CD14-positive monocyte (primary cell): ENCODE data around the gene S100A14. TPM values are rescaled to one million over a fixed set of nuclear protein-coding genes. Genes with fewer than 3 reads are reported as not detected.

Source experiments
- DNase-seq, 3 donors: peaks; one replicate each; pipeline ENCODE4 v3.0.0-alpha.2; 2011 to 2022
- H2AFZ ChIP-seq: 2 replicates; pipeline ENCODE4 v1.6.0; 2012; ENCODE audit warnings: mild to moderate bottlenecking, low read depth, low read length, inconsistent platforms; ENCODE audit not compliant: insufficient read depth, poor library complexity, severe bottlenecking
- H3K27ac ChIP-seq, 2 donors: 1 replicate in 1 of 2; 2 replicates in 1 of 2; pipeline ENCODE4 v1.5.1; 2012 to 2013; ENCODE audit warnings: low read length in 2 of 2, control low read depth in 1 of 2, inconsistent platforms in 1 of 2, low read depth in 1 of 2, mild to moderate bottlenecking in 1 of 2
- H3K27me3 ChIP-seq, 2 donors: one replicate each; pipeline versions ENCODE4 v1.6.0 to v1.6.1; 2011 to 2013; ENCODE audit warnings: low read length in 2 of 2; ENCODE audit not compliant: control insufficient read depth in 2 of 2, insufficient read depth in 2 of 2
- H3K36me3 ChIP-seq, 2 donors: replicated peaks in 1 of 2; 1 replicate in 1 of 2; 2 replicates in 1 of 2; pipeline versions ENCODE4 v1.5.1 to v1.6.1; 2012 to 2013; ENCODE audit warnings: low read length in 2 of 2, control low read depth in 1 of 2, inconsistent platforms in 1 of 2, mild to moderate bottlenecking in 1 of 2; ENCODE audit not compliant: insufficient read depth in 2 of 2, control insufficient read depth in 1 of 2
- H3K4me1 ChIP-seq, 2 donors: 1 replicate in 1 of 2; 2 replicates in 1 of 2; pipeline versions ENCODE4 v1.5.1 to v1.6.1; 2012 to 2013; ENCODE audit warnings: low read length in 2 of 2, control low read depth in 1 of 2, inconsistent platforms in 1 of 2, mild to moderate bottlenecking in 1 of 2, moderate library complexity in 1 of 2; ENCODE audit not compliant: insufficient read depth in 2 of 2, control insufficient read depth in 1 of 2
- H3K4me2 ChIP-seq: replicated peaks from 2 replicates; pipeline ENCODE3; 2012; ENCODE audit warnings: low read length, moderate library complexity, mild to moderate bottlenecking; ENCODE audit not compliant: poor library complexity, severe bottlenecking; ENCODE audit errors: extremely low read depth
- H3K4me3 ChIP-seq, 3 experiments: fragments of 200-600 bp in 1 of 3; sonication (generic) in 1 of 3; replicated peaks in 1 of 3; 1 replicate in 2 of 3; 2 replicates in 1 of 3; pipeline ENCODE4 v1.5.1; 2011 to 2013; ENCODE audit warnings: low read length in 3 of 3, mild to moderate bottlenecking in 3 of 3, control low read depth in 2 of 3, low read depth in 2 of 3, inconsistent platforms in 1 of 3, moderate library complexity in 1 of 3
- H3K79me2 ChIP-seq: 2 replicates; pipeline ENCODE4 v1.6.0; 2012; ENCODE audit warnings: mild to moderate bottlenecking, control low read depth, inconsistent platforms, low read length, moderate library complexity; ENCODE audit not compliant: insufficient read depth
- H3K9ac ChIP-seq: 2 replicates; pipeline ENCODE4 v1.6.0; 2017; ENCODE audit warnings: low read length, mild to moderate bottlenecking; ENCODE audit not compliant: insufficient read depth, poor library complexity, severe bottlenecking
- H3K9me3 ChIP-seq, 2 donors: replicated peaks in 1 of 2; 1 replicate in 1 of 2; 2 replicates in 1 of 2; pipeline versions ENCODE4 v1.5.1 to v1.6.1; 2012 to 2013; ENCODE audit warnings: low read length in 2 of 2, control low read depth in 1 of 2; ENCODE audit not compliant: control insufficient read depth in 1 of 2, insufficient read depth in 1 of 2
- H4K20me1 ChIP-seq: 2 replicates; pipeline ENCODE4 v1.6.0; 2012; ENCODE audit warnings: mild to moderate bottlenecking, low read length, control low read depth, moderate library complexity; ENCODE audit not compliant: insufficient read depth
- H3K27ac Mint-ChIP-seq, 7 donors: one replicate each; pipeline ENCODE4 v1.8.0; 2020; ENCODE audit warnings: mild to moderate bottlenecking in 7 of 7, mixed read lengths in 7 of 7, moderate library complexity in 6 of 7, inconsistent platforms in 2 of 7
- H3K27me3 Mint-ChIP-seq, 3 donors: one replicate each; pipeline ENCODE4 v1.8.0; 2021 to 2022; ENCODE audit warnings: low read depth in 3 of 3, mild to moderate bottlenecking in 3 of 3, mixed read lengths in 3 of 3, moderate library complexity in 3 of 3, inconsistent platforms in 1 of 3
- H3K36me3 Mint-ChIP-seq, 2 donors: one replicate each; pipeline ENCODE4 v1.8.0; 2020; ENCODE audit warnings: mixed read lengths in 2 of 2, inconsistent platforms in 1 of 2, mild to moderate bottlenecking in 1 of 2
- H3K4me1 Mint-ChIP-seq: one replicate; pipeline ENCODE4 v1.8.0; 2020; ENCODE audit warnings: mild to moderate bottlenecking, mixed read lengths
- H3K4me3 Mint-ChIP-seq, 2 donors: one replicate each; pipeline ENCODE4 v1.8.0; 2020; ENCODE audit warnings: mild to moderate bottlenecking in 2 of 2, mixed read lengths in 2 of 2, moderate library complexity in 1 of 2
- H3K9me3 Mint-ChIP-seq, 7 donors: one replicate each; pipeline ENCODE4 v1.8.0; 2020 to 2022; ENCODE audit warnings: mixed read lengths in 7 of 7, mild to moderate bottlenecking in 6 of 7, moderate library complexity in 6 of 7, inconsistent platforms in 2 of 7
- WGBS: methylation state at CpG from one replicate; pipeline ENCODE4 v1.1.5; 2013; ENCODE audit warnings: missing lambda C conversion rate; ENCODE audit not compliant: insufficient coverage; 5-methylcytosine and 5-hydroxymethylcytosine counted together
- intact Hi-C, 2 donors: fragments of 100-400 bp; cut with micrococcal nuclease; formaldehyde crosslinking; loops; one replicate each; pipeline versions ENCODE4 v1.15.0 to v1.15.1; 2023
- polyA plus RNA-seq, 3 donors: library from polyadenylated mRNA; depleted of rRNA in 1 of 3; unstranded in 2 of 3; stranded (reverse) in 1 of 3; fragments of 300-500 nt in 2 of 3; fragments of >200 nt in 1 of 3; fragmentation: Illumina TruSeq in 2 of 3; gene quantifications; 1 replicate in 2 of 3; 2 replicates in 1 of 3; pipeline ENCODE4 v1.2.3, GENCODE V29; 2012 to 2021
- TF ChIP-seq, protein P1 (sequence below): fragments of 200-600 bp; IDR thresholded peaks from one replicate; pipeline ENCODE4 v1.8.0; 2022; ENCODE audit warnings: antibody characterized with exemption, mild to moderate bottlenecking

The S100A14 gene
- polyA plus RNA-seq, 3 donors, result 0.08 TPM; not detected in 2

DNA sequence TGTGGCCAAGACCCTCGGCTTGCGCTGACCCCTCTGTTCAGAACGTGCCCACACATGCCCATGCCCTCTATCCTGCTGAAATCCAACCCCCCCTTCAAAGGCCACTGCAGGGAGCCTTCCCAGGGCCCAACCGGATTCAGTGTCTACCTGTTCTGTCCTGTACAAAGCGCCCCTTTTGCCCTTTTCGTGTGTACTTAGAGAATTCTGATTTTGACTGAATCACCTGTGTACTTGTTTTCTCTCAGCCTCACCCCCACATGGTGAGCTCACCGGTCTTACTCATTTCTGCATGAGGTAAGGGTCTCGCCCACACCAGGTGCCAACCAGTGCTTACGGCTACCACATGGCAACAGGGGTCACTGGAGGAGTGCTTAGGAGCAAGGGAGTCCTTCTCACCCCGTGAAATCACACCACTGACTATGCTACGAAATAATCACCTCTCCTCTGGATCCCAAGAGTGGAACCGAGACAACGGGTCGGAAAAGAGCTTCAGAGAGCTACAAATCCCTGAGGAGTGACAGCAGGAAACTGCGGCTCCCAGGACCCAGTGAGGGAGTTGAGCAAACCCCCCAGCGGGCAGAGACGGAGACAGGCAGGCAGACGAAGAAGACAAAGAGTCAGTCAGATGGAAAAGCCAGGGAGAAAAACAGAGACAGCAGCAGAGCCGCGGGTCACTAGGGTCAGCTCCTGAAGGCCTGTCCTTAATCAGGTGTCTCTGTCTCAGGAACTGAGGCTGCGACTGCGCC lies 48.3 kb downstream of the S100A14 start:
- H3K36me3 Mint-ChIP-seq, result peaks cover 0 to 5% of the 10 kb centered on the region in 2 donors
- peak overlapping the region in 1 of 3 experiments; percentile 52 for H3K4me3 ChIP-seq
- H3K79me2 ChIP-seq, result peaks cover 13% of the 10 kb centered on the region
- peak overlapping the region; percentile 97 to 100 for H3K27ac ChIP-seq
- TF ChIP-seq, protein P1, sequence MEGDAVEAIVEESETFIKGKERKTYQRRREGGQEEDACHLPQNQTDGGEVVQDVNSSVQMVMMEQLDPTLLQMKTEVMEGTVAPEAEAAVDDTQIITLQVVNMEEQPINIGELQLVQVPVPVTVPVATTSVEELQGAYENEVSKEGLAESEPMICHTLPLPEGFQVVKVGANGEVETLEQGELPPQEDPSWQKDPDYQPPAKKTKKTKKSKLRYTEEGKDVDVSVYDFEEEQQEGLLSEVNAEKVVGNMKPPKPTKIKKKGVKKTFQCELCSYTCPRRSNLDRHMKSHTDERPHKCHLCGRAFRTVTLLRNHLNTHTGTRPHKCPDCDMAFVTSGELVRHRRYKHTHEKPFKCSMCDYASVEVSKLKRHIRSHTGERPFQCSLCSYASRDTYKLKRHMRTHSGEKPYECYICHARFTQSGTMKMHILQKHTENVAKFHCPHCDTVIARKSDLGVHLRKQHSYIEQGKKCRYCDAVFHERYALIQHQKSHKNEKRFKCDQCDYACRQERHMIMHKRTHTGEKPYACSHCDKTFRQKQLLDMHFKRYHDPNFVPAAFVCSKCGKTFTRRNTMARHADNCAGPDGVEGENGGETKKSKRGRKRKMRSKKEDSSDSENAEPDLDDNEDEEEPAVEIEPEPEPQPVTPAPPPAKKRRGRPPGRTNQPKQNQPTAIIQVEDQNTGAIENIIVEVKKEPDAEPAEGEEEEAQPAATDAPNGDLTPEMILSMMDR, result no peak
- H3K9ac ChIP-seq, result peak overlapping the region; percentile 24
- peak overlapping the region; percentile 48 to 100 (median 94) for H3K27ac Mint-ChIP-seq
- no peaks in the 10 kb centered on the region for H3K27me3 ChIP-seq
- no peaks in the 10 kb centered on the region for H3K9me3 ChIP-seq
- peak overlapping the region; percentile 59 for H3K4me2 ChIP-seq
- DNase-seq, result no peak
- 93% methylated on average over 18 of the region's 22 CpGs for WGBS
- H3K27me3 Mint-ChIP-seq, result peaks cover 0 to 8% (median 2%) of the 10 kb centered on the region in 3 donors
- peaks cover 66% of the 10 kb centered on the region for H3K4me1 Mint-ChIP-seq
- no peaks in the 10 kb centered on the region for H3K9me3 Mint-ChIP-seq
- peak overlapping the region; percentile 74 for H2AFZ ChIP-seq
- peak overlapping the region in 1 of 2 donors; percentile 86 for H3K4me3 Mint-ChIP-seq
- no peaks in the 10 kb centered on the region for H3K36me3 ChIP-seq
- H3K4me1 ChIP-seq, result peaks cover 68 to 69% of the 10 kb centered on the region in 2 donors
- intact Hi-C loops, result loop anchor here (1.0 to 5.0 kb wide), 4 partner anchors 34 to 1520 kb away; no protein-coding TSS in a partner anchor
- H4K20me1 ChIP-seq, result no peaks in the 10 kb centered on the region

DNA sequence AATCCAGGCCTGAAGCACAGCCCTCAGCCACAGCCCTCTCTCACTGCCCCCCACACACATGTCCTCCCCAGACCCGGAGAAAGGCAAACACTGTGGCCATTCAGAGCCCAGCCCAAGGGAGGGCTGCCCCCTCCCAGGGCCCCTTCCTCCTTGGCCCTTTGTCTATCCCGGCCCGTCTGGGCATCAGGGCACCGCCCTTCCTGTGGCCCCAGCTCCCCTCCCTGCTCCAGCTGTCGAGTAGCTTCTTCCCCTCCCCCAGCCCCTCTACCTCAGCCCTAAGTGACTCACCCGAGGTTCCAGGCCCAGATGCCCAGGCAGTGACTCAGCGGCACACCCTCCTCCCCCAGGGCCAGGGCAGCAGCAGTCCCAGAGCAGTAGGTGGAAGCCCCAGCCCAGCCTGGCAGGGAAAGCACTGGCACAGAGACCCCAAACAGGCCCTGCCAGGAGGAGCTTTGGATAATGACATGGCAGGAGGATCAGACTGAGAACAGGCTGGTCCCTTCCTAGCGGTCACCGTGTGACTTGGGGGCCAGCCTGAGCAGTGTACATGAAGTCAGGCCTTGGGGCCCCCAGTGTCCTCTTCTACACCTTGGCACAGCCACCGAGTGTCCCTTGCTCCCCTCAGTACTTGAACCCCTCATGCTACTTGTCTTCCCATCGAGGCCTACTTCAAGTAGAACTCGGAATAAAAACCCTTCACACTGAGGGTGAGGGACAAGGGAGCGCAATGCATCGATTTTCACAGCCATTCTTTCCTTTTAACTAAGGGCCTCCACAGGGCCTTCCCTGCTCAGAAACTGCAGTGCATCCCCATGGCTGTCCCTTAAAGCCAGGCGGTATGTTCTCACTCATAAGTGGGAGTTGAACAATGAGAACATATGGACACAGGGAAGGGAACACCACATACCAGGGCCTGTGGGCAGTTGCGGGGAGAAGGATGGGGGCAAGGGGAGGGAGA lies 49.4 kb downstream of the S100A14 start:
- H3K36me3 Mint-ChIP-seq, result peaks cover 0 to 5% of the 10 kb centered on the region in 2 donors
- Histone ChIP-seq H3K9ac (peak overlapping the region; percentile 80), H3K36me3 (no peaks in the 10 kb centered on the region), H3K9me3 (no peaks in the 10 kb centered on the region), H2AFZ (no peak overlapping the region), H3K27ac (peak overlapping the region; percentile 97 to 100), H3K4me3 (peak overlapping the region in 1 of 3 experiments; percentile 42), H3K27me3 (no peaks in the 10 kb centered on the region), H3K79me2 (peaks cover 13% of the 10 kb centered on the region), H3K4me2 (peak overlapping the region; percentile 67), H4K20me1 (no peaks in the 10 kb centered on the region), H3K4me1 (peaks cover 57 to 58% of the 10 kb centered on the region in 2 donors)
- WGBS, result 29% methylated on average over 9 of the region's 16 CpGs
- H3K9me3 Mint-ChIP-seq, result no peaks in the 10 kb centered on the region
- H3K27me3 Mint-ChIP-seq, result peaks cover 0 to 8% (median 1%) of the 10 kb centered on the region in 3 donors
- peaks cover 56% of the 10 kb centered on the region for H3K4me1 Mint-ChIP-seq
- peak overlapping the region; percentile 99 to 100 (median 100) for H3K27ac Mint-ChIP-seq
- TF ChIP-seq, protein P1, result no peak
- peak overlapping the region; percentile 43 to 89 for H3K4me3 Mint-ChIP-seq
- intact Hi-C loops, result loop anchor here (5.0 kb wide), 2 partner anchors 54 to 1519 kb away; no protein-coding TSS in a partner anchor
- DNase-seq, result peak; percentile 99 to 100 (median 99)
